Ishikawa (cell line): ENCODE measurements around the gene KRT77.

Experiments used
- EP300 ChIP-seq: IDR thresholded peaks from 2 replicates; pipeline ENCODE4 v1.6.1; 2012; ENCODE audit warnings: borderline replicate concordance
- RAD21 ChIP-seq: IDR thresholded peaks from 2 replicates; pipeline ENCODE4 v1.6.1; 2012; ENCODE audit warnings: low read depth

DNA sequence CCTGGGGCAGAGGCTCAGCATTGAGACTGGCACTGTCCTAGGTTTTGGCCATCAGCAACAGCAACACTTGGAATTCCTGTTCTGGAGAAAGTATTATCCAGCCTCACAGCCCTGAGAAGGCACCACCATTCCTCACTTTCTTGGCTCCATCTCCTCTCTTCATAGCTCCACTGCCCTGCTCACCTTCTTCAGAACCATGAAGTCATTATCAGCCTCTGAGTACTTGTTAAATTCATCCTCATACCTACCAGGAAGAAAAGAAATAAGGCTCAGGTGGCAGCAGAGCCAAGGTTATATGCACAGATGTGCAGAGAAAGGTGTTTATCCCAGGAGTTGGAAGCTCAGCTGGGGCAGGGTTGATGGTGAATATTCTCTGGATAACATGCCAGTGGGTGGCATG lies 48.5 kb upstream of the KRT77 start:
- TF ChIP-seq EP300 (no peak), RAD21 (no peak)
